Neutrophil (primary cell): ENCODE data around the gene CAMK2A.

ENCODE experiments used
- H3K27ac ChIP-seq: fragments of 200-600 bp; sonication (generic); 2 replicates; pipeline ENCODE4 v1.5.1; 2016; ENCODE audit warnings: mild to moderate bottlenecking, moderate library complexity
- H3K27me3 ChIP-seq: fragments of 200-600 bp; sonication (generic); 2 replicates; pipeline ENCODE4 v1.6.0; 2016; ENCODE audit warnings: mild to moderate bottlenecking
- H3K36me3 ChIP-seq: fragments of 200-600 bp; sonication (generic); 2 replicates; pipeline ENCODE4 v1.5.1; 2017
- H3K4me1 ChIP-seq, 2 experiments: fragments of 200-600 bp in 1 of 2; sonication (generic) in 1 of 2; 1 replicate in 1 of 2; 2 replicates in 1 of 2; pipeline versions ENCODE4 v1.5.1 to v1.6.1; 2013 to 2016; ENCODE audit warnings: low read depth in 1 of 2, low read length in 1 of 2, mild to moderate bottlenecking in 1 of 2, moderate library complexity in 1 of 2; ENCODE audit not compliant: control insufficient read depth in 1 of 2, insufficient read depth in 1 of 2
- H3K4me3 ChIP-seq, 2 experiments: fragments of 200-600 bp in 1 of 2; sonication (generic) in 1 of 2; 1 replicate in 1 of 2; 2 replicates in 1 of 2; pipeline ENCODE4 v1.5.1; 2013 to 2016; ENCODE audit warnings: low read depth in 1 of 2, low read length in 1 of 2, mild to moderate bottlenecking in 1 of 2, moderate library complexity in 1 of 2
- H3K9me3 ChIP-seq: fragments of 200-600 bp; sonication (generic); 2 replicates; pipeline ENCODE4 v1.5.1; 2016
- CTCF ChIP-seq: fragments of 200-600 bp; sonication (generic); IDR thresholded peaks from 2 replicates; pipeline ENCODE4 v1.5.1; 2016; ENCODE audit warnings: antibody characterized with exemption

CAMK2A gene

DNA sequence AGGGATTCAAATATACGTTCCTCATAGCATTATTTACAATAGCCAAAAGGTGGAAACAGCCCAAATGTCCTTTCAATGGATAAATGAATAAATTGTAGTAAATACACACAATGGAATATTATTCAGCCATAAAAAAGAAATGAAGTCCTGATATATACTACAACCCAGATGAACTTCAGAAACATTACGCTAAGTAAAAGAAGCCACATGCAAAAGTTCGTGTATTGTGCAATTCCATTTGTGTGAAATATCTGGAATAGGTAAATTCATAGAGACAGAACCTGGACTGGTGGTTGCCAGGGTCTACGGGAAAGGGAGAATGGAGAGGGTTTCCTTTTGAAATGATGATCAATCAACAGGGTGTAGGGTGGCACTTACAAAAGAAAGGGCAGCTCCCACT, 25.7 kb upstream of the CAMK2A start:
- Histone ChIP-seq H3K27ac (no peak overlapping the region), H3K27me3 (no peaks in the 10 kb centered on the region), H3K4me1 (no peaks in the 10 kb centered on the region), H3K9me3 (no peaks in the 10 kb centered on the region), H3K36me3 (no peaks in the 10 kb centered on the region), H3K4me3 (no peak overlapping the region)
- TF ChIP-seq CTCF = no peak

GRCh38 chr5:150313921-150314716, 24.5 kb upstream of the CAMK2A start:
- Histone ChIP-seq H3K27ac (no peak overlapping the region), H3K9me3 (no peaks in the 10 kb centered on the region), H3K4me1 (no peaks in the 10 kb centered on the region), H3K36me3 (no peaks in the 10 kb centered on the region), H3K4me3 (no peak overlapping the region), H3K27me3 (no peaks in the 10 kb centered on the region)
- TF ChIP-seq CTCF = no peak

DNA sequence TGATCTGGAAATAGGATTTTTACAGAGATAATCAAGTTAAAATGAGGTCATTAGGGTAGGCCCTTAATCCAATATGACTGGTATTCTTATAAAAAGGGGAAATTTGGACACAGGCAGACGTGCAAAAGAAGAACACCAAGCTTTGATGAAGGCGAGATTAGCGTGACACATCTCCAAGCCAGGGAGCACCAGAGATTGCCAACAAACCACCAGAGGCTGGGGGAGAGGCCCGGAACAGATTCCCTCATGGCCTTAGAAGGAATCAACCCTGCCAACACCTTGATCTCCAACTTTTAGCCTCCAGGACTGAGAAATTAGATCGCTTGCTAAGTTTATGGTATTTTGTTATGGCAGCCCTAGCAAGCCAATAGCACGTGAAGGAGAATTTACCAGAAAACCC, 23.9 kb upstream of the CAMK2A start:
- Histone ChIP-seq H3K27me3 (no peaks in the 10 kb centered on the region), H3K36me3 (no peaks in the 10 kb centered on the region), H3K27ac (no peak overlapping the region), H3K4me3 (no peak overlapping the region), H3K9me3 (no peaks in the 10 kb centered on the region), H3K4me1 (no peaks in the 10 kb centered on the region)
- no peak for TF ChIP-seq CTCF

- Histone ChIP-seq H3K27me3 (no peaks in the 10 kb centered on the region), H3K36me3 (no peaks in the 10 kb centered on the region), H3K9me3 (no peaks in the 10 kb centered on the region), H3K4me3 (no peak overlapping the region), H3K27ac (no peak overlapping the region), H3K4me1 (no peaks in the 10 kb centered on the region)
- TF ChIP-seq CTCF = no peak
Measured at GRCh38 chr5:150312518-150312917, 22.9 kb upstream of the CAMK2A start.

DNA sequence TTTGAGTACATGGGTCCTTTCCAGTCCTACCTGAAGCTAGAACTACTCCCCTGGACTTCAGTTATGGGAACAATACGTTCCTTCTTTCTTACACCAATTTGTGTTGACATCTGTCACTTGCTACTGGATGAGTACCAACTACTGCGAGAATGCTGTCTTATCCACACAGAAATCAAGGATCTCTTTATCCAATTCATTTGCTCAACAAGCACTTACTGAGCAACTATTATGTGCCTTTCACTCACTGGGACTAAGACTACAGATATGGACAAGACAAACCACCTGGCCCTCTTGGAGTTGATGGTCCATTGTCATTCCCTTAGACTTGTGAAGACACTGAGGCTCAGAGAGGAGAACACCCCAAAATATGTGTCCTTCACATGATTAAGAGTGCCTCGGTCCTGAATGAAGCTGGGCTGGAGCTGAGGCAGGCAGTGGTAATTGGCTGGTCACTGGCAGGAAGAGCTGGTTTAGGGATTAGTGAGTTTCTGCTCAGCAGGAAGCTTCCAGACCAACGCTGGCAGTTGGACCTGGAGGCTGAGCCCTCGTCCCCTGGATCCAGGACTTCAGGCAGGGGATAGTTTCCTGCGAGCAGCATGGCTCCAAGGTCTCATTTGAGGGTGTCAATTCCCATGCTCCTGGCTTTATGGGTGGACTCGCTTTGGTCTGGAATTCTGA, 21.6 kb upstream of the CAMK2A start:
- no peak for TF ChIP-seq CTCF
- no peak overlapping the region for H3K27ac ChIP-seq
- H3K4me1 ChIP-seq = no peaks in the 10 kb centered on the region

More for the DNA sequence above, 21.6 kb upstream of the CAMK2A start:
- Histone ChIP-seq H3K9me3 (no peaks in the 10 kb centered on the region), H3K36me3 (no peaks in the 10 kb centered on the region), H3K4me3 (no peak overlapping the region), H3K27me3 (no peaks in the 10 kb centered on the region)
